ENCODE results near the gene KRTAP13-3. TPM values are rescaled to one million over a fixed set of nuclear protein-coding genes. Genes with fewer than 3 reads are reported as not detected.

KRTAP13-3 gene
- total RNA-seq (2021) (not detected in 2 replicates), Bru-seq, nascent RNA (not detected), BruChase-seq, experiment 1, labeled RNA remaining after a 2-hour chase (not detected), BruChase-seq, experiment 2, labeled RNA remaining after a 6-hour chase (not detected)
- long read RNA-seq, result 0 reads

DNA sequence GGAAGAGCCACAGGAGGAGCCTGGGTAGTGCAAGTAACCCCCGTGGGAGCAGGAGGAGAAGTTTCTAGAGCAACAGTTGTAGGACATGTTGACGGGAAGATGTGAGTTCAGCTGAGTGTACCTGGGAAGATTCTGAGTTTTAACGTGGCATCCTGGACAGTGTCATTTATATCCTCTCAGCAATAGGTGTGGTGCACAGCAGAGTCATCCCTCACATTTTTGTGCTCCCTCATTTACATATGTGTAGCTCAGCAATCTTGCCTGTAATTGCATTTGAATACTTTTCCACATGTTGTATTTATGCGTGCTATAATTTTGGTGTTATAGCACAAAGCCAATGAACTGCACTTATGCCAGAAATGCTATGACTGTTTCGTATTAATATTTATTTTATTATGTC lies at the start of gene KRTAP13-3:
KRTAP13-3 (minus strand) TSS at position 101 of the 400 bp plus-strand sequence; CDS start at position 87, 14 bp downstream.
- Histone ChIP-seq H3K27ac (no peak within 1 kb of the TSS), H3K9me2 (ENCODE audit: insufficient read depth) (no peaks in the 10 kb centered on the region), H3K36me3 (ENCODE audit: low read depth) (no peaks in the 10 kb centered on the region), H3F3A (ENCODE audit: insufficient read depth, low read depth) (no peaks in the 10 kb centered on the region), H2AFZ (no peak within 1 kb of the TSS), H3K4me1 (replicated peaks; ENCODE audit: insufficient read depth) (no peaks in the 10 kb centered on the region), H3K9me3 (ENCODE audit: insufficient read depth, low read depth) (no peaks in the 10 kb centered on the region), H3K4me3 (no peak within 1 kb of the TSS), H4K20me1 (ENCODE audit: insufficient read depth) (no peaks in the 10 kb centered on the region), H3K27me3 (ENCODE audit: insufficient read depth, low read depth) (no peaks in the 10 kb centered on the region), H3K79me2 (ENCODE audit: low read depth) (no peaks in the 10 kb centered on the region), H3K4me2 (no peak within 1 kb of the TSS)
- ChIA-PET CTCF (no interaction called here), POLR2A (ENCODE audit: unreplicated experiment) (no interaction called here)
- no peak for DNase-seq
- intact Hi-C loops (cut with micrococcal nuclease; ENCODE audit: unreplicated experiment), result no loop called here
- TF ChIP-seq, protein P1, sequence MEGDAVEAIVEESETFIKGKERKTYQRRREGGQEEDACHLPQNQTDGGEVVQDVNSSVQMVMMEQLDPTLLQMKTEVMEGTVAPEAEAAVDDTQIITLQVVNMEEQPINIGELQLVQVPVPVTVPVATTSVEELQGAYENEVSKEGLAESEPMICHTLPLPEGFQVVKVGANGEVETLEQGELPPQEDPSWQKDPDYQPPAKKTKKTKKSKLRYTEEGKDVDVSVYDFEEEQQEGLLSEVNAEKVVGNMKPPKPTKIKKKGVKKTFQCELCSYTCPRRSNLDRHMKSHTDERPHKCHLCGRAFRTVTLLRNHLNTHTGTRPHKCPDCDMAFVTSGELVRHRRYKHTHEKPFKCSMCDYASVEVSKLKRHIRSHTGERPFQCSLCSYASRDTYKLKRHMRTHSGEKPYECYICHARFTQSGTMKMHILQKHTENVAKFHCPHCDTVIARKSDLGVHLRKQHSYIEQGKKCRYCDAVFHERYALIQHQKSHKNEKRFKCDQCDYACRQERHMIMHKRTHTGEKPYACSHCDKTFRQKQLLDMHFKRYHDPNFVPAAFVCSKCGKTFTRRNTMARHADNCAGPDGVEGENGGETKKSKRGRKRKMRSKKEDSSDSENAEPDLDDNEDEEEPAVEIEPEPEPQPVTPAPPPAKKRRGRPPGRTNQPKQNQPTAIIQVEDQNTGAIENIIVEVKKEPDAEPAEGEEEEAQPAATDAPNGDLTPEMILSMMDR (conservative IDR thresholded peaks at IDR 0.05), result no peak
- no peak for TF ChIP-seq EZH2 (IDR thresholded peaks at IDR 0.05; ENCODE audit: low read depth)
- BruUV-seq (replicated peaks), result no TSS peak

- H3K79me2 ChIP-seq (ENCODE audit: low read depth), result no peaks in the 10 kb centered on the region
- no peaks in the 10 kb centered on the region for H3K9me3 ChIP-seq (ENCODE audit: insufficient read depth, low read depth)
- H3K27me3 ChIP-seq (ENCODE audit: insufficient read depth, low read depth), result no peaks in the 10 kb centered on the region
- no peak overlapping the region for H3K4me3 ChIP-seq
- DNase-seq, result no peak
- no peaks in the 10 kb centered on the region for H3K9me2 ChIP-seq (ENCODE audit: insufficient read depth)
- CTCF ChIA-PET, result no interaction called here
- no peak for TF ChIP-seq EZH2 (IDR thresholded peaks at IDR 0.05; ENCODE audit: low read depth)
- TF ChIP-seq, protein P1 (conservative IDR thresholded peaks at IDR 0.05), result no peak
- no peak overlapping the region for H3K27ac ChIP-seq
- no peak overlapping the region for H2AFZ ChIP-seq
- no peaks in the 10 kb centered on the region for H4K20me1 ChIP-seq (ENCODE audit: insufficient read depth)
- no peaks in the 10 kb centered on the region for H3K4me1 ChIP-seq (replicated peaks; ENCODE audit: insufficient read depth)
- H3K4me2 ChIP-seq, result no peak overlapping the region
- H3K36me3 ChIP-seq (ENCODE audit: low read depth), result no peaks in the 10 kb centered on the region
- H3F3A ChIP-seq (ENCODE audit: insufficient read depth, low read depth), result no peaks in the 10 kb centered on the region
- intact Hi-C loops (cut with micrococcal nuclease; ENCODE audit: unreplicated experiment), result no loop called here
- BruUV-seq (replicated peaks), result no TSS peak
- POLR2A ChIA-PET (ENCODE audit: unreplicated experiment), result no interaction called here
Observed at GRCh38 chr21:30468900-30469714, 43.4 kb upstream of the KRTAP13-3 start.

DNA sequence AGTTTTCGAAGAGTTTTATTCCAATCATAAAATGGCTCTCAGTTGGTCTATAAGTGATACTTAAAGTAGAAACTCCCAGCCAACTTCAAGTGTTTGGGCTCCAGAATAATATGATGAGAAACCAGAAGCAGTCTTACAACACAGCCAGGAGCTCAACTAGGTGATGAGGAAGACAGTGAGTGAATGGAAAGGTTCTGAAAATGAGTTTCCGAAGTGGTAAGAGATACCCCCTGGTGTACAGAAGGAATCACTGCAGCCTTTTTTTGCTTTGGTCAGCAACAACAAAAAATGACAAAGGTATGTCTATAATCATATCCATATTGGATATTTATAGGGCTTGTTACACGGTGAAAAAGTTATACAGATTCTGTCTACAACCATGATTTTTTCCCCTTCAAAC lies 38.0 kb upstream of the KRTAP13-3 start:
- intact Hi-C loops (cut with micrococcal nuclease; ENCODE audit: unreplicated experiment), result no loop called here
- no peaks in the 10 kb centered on the region for H3K9me2 ChIP-seq (ENCODE audit: insufficient read depth)
- no peak overlapping the region for H3K27ac ChIP-seq
- H3K4me2 ChIP-seq, result no peak overlapping the region
- H3K4me1 ChIP-seq (replicated peaks; ENCODE audit: insufficient read depth), result no peaks in the 10 kb centered on the region
- no peak for TF ChIP-seq EZH2 (IDR thresholded peaks at IDR 0.05; ENCODE audit: low read depth)
- TF ChIP-seq, protein P1 (conservative IDR thresholded peaks at IDR 0.05), result peak; percentile 48
- no peak overlapping the region for H3K4me3 ChIP-seq
- H3K9me3 ChIP-seq (ENCODE audit: insufficient read depth, low read depth), result no peaks in the 10 kb centered on the region
- H3K36me3 ChIP-seq (ENCODE audit: low read depth), result no peaks in the 10 kb centered on the region
- CTCF ChIA-PET, result no interaction called here
- no peaks in the 10 kb centered on the region for H3F3A ChIP-seq (ENCODE audit: insufficient read depth, low read depth)
- POLR2A ChIA-PET (ENCODE audit: unreplicated experiment), result no interaction called here
- no peak overlapping the region for H2AFZ ChIP-seq
- no peak for DNase-seq
- BruUV-seq (replicated peaks), result no TSS peak
- no peaks in the 10 kb centered on the region for H3K79me2 ChIP-seq (ENCODE audit: low read depth)
- H4K20me1 ChIP-seq (ENCODE audit: insufficient read depth), result no peaks in the 10 kb centered on the region
- H3K27me3 ChIP-seq (ENCODE audit: insufficient read depth, low read depth), result no peaks in the 10 kb centered on the region

Data from PC-9 (cell line).